HG03039 (cell line): ENCODE data around the gene PHEX.

Experiments used
- ATAC-seq: cut with Tn5 transposase; IDR thresholded peaks from one replicate; pipeline ENCODE4 v1.9.1; 2021; ENCODE audit warnings: mild to moderate bottlenecking, moderate library complexity; ENCODE audit not compliant: unreplicated experiment

PHEX gene

DNA sequence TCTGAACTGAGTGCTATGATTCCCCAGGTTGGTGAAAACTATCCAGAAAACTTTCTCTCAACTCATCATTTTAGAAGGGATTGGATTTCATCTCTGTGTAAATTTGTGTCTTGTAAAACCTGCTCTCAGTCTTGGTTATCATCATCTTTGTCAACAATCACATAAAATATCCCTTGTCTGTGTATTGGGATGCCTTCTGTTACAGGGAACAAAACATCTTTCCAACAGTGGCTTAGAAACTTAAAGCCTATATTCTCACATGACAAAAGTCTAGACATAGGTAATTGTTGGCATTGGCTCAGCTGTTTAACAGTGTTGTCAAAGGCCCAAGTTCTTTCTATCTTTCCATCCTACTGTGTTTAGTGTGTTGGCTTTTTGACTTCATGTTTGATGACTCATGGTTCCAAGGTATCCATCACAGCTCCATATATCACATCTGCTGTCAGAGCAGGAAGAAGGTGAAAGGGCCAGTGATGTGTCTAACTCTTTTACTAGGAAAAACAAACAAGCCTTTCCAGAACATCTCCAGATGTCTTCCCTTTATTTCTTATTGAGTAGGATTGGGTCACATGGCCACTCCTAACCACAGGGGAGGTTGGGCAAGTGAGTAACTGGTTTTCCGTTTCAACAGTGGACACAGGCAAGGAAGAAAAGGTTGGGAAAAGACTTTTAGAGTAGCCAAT lies 65.0 kb downstream of the PHEX start:
- ATAC-seq, result no peak

DNA sequence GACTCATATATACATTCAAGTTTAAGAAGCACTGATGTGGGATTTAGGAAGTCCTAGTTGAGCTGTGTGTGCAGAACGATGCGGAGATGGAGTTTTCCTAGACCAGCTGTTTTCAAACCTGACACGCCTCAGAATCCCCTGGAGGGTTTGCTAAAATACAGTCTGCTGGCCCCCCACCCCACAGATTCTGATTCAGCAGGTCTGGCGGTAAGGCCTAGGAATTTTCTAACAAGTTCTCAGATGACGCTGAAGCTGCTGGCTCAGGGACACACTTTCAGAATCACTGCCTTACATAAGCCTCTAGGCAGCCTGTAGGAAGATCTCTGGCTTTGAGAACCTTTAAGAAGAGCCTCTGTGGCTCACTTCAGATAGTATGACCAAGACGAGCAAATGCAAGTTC lies 73.1 kb downstream of the PHEX start:
- ATAC-seq, result no peak

DNA sequence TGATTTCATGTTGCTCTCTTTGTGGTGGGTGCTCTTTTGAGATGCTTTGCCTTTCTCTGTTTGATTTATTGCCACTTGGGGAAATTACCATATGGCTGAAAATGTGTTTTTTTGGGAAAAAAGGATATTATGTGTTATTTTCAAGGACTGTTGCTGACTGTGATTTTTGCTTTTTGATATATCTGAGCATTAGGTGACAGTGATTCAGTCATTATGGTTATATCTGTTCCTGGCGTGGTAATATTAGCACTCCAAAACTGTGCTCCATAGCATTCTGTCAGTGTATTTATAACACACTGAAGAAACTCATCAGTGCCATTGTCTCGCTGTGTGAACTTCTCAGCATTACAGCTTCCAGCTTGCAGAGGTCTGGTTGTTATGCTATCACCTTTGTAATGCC lies 73.8 kb downstream of the PHEX start:
- no peak for ATAC-seq

GRCh38 chrX:22109442-22109841 lies 77.3 kb downstream of the PHEX start:
- no peak for ATAC-seq

DNA sequence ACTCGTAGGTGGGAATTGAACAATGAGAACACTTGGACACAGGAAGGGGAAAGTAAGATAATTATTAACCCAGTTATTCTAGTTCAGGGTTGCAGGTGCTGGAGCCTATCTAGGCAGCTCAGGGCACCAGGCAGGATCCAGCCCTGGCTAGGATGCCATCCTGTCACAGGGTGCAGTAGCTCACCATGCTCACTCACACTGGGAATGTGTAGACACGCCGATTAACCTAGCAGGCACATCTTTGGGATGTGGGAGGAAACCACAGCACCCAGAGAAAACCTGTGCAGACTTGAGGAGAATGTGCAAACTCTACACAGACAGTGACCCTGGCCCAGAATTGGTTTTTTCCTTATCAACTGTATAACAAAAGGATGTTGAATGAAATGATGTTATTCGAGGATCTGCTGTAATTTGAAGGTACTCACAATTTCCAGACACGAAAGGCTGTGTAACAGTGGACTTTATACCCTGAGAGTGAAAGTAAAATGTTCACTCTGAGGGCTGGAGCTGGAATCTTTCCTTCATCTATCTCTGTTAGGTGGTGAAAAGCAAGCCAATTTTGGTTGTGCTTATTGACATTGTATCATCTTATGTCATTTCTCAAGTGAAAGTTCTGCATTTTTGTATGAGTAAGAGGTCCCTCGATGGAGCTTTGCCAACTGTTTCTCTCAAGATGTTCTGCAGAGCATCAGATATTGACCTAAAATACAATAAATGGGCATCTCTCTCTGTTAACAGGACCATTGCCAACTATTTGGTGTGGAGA lies 78.8 kb downstream of the PHEX start:
- no peak for ATAC-seq

GRCh38 chrX:22116605-22117546 lies 84.8 kb downstream of the PHEX start:
- no peak for ATAC-seq

DNA sequence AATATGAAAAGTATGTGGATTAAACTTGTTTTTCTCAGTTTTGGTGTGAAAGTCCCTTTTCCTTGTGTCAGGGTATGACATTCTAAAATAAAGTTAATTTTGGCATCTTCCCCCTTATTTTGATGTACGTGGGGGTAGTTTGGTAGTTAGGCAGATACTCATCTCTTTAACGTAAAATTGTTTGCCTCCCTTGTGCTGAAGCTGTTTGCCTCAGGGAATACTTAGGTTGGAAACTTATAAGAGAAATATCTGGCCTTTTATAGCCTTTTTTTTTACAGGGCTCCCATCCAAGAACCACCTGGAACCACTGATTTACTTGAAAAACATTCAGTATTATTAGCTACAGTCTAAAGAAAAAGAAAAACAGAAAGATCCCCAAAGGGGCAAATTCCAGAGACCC lies 85.5 kb downstream of the PHEX start:
- no peak for ATAC-seq

DNA sequence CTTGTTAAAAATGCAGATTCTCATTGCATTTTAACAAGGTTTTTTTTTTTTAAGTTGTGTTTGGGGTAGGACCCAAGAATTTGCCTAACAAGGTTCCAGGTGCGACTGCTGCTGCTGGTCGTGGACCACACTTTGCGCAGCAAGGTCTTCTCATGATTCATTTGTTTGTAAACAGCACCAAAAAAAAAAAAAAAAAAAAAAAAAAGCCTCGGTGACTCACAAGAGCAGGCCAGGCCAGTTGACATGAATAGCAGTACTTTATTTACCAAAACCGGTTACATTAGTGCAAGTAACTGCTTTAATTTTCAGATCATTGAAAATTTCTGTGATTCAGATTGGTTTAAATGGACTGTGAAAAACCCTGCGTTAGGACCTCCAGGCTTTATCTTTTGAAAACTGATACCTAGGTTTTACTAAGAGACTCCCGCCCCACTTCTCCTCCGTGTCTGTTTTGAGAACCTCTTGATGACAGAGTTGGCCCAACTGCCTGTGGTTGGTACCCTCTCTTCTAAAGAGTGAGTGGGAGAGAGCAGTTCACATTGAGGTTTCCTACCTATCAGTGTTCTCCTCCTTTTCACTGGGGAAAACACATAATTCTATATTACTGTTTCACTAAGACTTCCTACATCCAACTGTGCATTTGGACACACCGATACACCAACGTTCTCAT lies 86.2 kb downstream of the PHEX start:
- no peak for ATAC-seq

DNA sequence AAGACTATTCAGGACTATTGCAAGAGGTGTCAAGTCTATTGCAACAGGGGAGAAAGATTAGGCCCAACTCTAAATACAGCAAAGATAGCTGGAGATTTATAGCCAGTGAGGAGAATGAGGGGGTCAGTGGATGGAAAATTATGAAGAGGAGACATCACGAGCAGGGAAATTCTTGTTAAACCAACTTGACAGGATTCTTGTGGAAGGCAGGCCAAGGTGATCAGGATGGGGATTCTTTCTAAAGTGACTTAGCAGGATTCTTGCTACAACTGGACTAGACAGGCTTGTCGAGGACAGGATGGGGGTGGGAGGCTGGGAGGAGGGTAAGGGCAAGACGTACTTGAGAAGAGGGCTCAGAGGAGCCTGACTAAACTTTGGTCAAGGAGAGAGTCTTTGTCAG lies 89.0 kb downstream of the PHEX start:
- ATAC-seq, result no peak

DNA sequence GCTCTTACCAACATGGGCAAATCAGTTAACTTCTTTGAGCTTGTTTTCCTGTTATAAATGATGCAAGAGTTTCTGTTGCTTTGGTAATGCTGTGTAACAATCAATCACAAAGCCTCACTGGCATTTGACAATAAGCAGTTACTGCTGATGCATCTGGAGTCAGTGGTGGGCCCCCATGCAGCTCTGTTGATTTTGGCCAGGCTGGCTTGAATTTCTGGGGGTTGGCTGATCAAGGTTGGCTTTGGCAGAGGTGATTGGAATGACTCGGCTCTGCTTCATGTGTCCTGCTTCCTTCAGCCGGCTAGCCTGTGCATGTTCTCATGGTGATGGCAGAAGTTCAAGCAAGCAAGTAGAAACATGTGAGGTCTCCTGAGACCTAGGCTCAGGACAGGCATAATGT lies 90.4 kb downstream of the PHEX start:
- ATAC-seq, result no peak

- ATAC-seq, result no peak
These were observed 92.0 kb downstream of the PHEX start for GRCh38 chrX:22124098-22124497.

- ATAC-seq, result no peak
These were observed 93.4 kb downstream of the PHEX start for GRCh38 chrX:22125481-22125880.

DNA sequence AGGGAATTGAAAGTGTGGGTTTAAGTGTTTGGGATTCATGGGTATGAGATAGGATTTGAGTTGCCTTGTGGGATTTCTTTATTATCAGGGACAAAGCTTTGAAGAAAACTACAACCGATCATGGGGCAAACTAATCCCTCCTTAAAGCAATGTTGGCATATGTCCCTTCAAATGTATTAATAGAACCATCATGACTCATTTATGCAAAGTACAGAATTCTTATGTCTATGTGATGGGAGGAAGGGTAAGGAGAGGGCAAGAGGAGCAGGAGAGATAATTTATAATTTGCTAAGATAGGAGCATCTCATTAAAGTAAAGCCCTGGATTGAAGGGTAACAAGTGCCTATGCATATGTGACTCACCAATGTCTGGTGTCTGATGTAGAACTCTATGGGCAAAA lies 94.2 kb downstream of the PHEX start:
- no peak for ATAC-seq

DNA sequence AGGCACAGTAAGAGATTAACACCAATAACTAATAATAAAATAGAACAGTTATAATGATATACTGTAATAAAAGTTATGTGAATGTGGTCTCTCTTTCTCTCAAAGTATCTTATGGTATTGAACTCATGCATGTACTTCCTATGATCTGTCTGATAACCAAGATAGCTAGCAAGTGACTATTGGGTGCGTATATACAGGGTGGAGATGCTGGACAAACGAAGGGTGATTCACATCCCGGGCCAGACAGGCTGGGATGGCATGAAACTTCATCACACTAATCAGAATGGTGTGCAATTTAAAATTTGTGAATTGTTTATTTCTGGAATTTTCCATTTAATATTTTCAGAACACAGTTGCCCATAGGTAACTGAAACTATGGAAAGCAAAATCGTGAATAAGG lies 96.8 kb downstream of the PHEX start:
- ATAC-seq, result no peak

DNA sequence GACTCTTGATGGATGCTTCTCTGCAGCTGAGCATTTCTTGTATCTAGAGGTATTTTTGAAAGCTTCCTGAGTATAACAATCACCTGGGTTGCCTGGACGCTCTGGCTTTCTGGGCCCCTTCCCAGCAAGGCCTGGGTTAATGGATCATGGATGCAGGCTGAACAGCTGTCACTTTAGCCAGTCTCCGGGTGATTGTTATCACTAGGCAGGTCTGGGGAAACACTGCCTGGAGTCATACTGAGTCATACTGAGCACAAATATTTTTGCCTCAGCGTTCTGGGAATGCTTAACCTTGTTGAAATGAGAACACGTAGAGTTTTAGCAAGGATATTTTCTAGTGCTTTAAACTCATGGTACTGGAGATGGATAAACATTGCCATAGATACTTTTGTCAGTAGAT lies 102.6 kb downstream of the PHEX start:
- ATAC-seq, result no peak

DNA sequence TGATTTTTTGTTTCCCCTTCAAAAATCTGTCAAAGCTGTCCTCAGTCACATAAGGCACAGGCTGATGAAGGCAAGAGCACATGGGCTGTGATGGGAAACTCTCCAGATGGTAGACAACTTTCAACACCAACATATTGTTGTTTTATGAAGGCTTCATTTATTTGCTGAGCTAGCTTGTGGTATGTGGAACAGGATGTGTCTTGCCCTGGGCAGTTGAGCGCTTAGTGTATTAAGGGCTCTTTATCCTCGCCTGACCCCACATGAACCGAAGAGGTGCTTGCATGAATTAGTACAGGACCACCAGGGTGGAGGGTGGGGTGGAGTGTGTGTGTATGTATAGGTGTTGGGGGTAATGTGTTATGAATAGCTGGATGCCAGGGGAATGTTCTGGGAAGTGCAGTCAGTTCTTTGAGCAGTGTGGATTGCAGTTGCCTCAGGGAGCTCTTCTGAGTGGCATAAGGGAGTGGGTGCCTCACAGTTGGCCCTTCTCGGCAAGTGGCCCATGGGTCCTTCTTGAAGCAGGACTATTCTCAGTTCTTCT lies 103.1 kb downstream of the PHEX start:
- no peak for ATAC-seq

DNA sequence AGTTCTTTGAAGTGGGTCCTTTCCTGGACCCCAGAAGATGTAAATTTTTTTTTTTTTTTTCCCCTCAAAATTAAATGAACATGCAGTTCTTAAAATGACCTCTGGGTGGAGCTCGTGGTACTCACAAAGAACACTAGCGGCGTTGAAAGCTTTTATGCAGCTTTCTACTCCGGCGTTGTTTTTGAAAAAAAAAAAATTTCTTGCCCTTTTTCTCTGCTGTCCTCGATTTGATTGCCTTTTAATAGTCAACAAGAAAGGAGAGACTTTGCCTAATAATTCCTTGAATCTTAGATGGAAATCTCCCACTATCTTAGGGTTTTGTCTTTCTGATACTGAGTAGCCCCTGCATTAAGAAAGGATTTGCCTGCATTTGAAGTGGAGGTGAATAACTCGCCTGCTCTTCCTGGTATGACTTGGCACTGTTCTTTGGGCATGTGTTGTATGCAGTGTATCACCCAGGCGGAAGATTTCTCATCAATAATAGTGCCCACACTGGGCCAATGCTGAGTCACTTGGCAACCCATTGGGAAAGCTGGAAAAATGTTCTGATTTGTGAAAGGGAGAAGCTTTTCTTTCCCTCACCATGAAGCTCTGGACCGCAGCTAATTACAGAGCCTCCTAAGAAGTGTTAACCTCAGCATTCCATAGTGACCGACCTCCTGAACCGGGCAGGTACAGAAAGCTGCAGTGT lies 104.0 kb downstream of the PHEX start:
- no peak for ATAC-seq

DNA sequence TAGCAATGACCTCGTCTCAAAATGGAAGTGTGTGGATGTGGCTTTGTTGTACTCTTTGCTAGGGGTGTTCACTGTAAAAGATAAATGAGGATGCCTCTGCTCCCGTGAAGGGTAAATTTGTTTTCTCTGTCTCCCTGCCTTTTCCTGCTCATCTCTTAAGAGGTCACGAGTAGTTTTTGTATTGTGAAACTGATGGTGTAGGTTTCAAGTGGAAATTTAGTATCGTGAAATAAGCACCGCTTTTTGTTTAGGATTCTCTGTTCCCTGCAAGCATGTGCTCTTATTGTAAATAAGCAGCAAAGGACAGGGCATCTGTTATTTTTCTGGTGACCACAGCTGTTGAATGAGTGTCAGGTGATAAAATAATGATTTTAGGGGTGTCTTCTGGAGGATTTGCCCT lies 104.6 kb downstream of the PHEX start:
- ATAC-seq, result no peak

- ATAC-seq, result no peak
These were observed 107.7 kb downstream of the PHEX start for GRCh38 chrX:22139822-22140221.

GRCh38 chrX:22141047-22141730 lies 109.1 kb downstream of the PHEX start:
- no peak for ATAC-seq
